Tibial nerve (tissue), 4 donors: ENCODE results near the gene ATP6V0D1.
A peak's percentile ranks its signal among the peaks of the same experiment; 100 is the strongest.

Source experiments
- CTCF ChIP-seq, 5 experiments: fragments of 200-600 bp in 3 of 5; fragments of 450-650 bp in 2 of 5; sonication (generic) in 3 of 5; IDR thresholded peaks; one replicate each; pipeline ENCODE4 v1.5.1; 2016 to 2019; ENCODE audit warnings: antibody characterized with exemption in 5 of 5, mild to moderate bottlenecking in 3 of 5, moderate library complexity in 2 of 5
- EP300 ChIP-seq, 2 donors: sonication (generic); formaldehyde crosslinking; IDR thresholded peaks; one replicate each; pipeline ENCODE4 v1.6.1; 2017; ENCODE audit warnings: antibody characterized with exemption in 2 of 2, mild to moderate bottlenecking in 1 of 2
- POLR2A ChIP-seq, 2 donors: fragments of 450-650 bp; IDR thresholded peaks; one replicate each; pipeline ENCODE4 v1.6.1; 2017; ENCODE audit warnings: antibody characterized with exemption in 2 of 2, mild to moderate bottlenecking in 2 of 2, moderate library complexity in 2 of 2

GRCh38 chr16:67499106-67499505, 18.1 kb upstream of the ATP6V0D1 start:
- TF ChIP-seq POLR2A (IDR thresholded peaks at IDR 0.05) (no peak), EP300 (IDR thresholded peaks at IDR 0.05) (peak in 1 of 2 donors; percentile 21), CTCF (IDR thresholded peaks at IDR 0.05) (no peak)
